HL-60 (cell line): ENCODE measurements around the gene SLC35B2.

Experiments
- DNase-seq, 2 experiments: peaks; one replicate each; pipeline ENCODE4 v3.0.0-alpha.2; 2010 to 2020; ENCODE audit warnings: low read depth in 1 of 2, low spot score in 1 of 2
- H3K27ac ChIP-seq: fragments of 250-450 bp; sonication (Bioruptor Pico); replicated peaks from 2 replicates; pipeline ENCODE4 v1.5.1; 2020; ENCODE audit warnings: mild to moderate bottlenecking, moderate library complexity
- H3K27me3 ChIP-seq: fragments of 250-450 bp; sonication (Bioruptor Pico); 2 replicates; pipeline ENCODE4 v1.5.1; 2021; ENCODE audit warnings: mild to moderate bottlenecking, moderate library complexity; ENCODE audit not compliant: insufficient read depth, poor library complexity, severe bottlenecking
- H3K4me3 ChIP-seq: replicated peaks from 2 replicates; pipeline ENCODE4 v1.5.1; 2011; ENCODE audit warnings: mild to moderate bottlenecking, control low read depth, low read length; ENCODE audit not compliant: insufficient read depth
- GABPA ChIP-seq: IDR thresholded peaks from 2 replicates; pipeline ENCODE4 v1.6.1; 2012; ENCODE audit warnings: low read depth
- POLR2AphosphoS5 ChIP-seq: IDR thresholded peaks from 2 replicates; pipeline ENCODE4 v1.6.1; 2012; ENCODE audit warnings: low read depth
- SPI1 ChIP-seq: IDR thresholded peaks from 2 replicates; pipeline ENCODE4 v1.6.1; 2012; ENCODE audit warnings: low read depth, mild to moderate bottlenecking, borderline replicate concordance
- TF ChIP-seq, protein P1 (sequence below): IDR thresholded peaks from one replicate; pipeline ENCODE4 v1.5.1; 2011; ENCODE audit warnings: low read length, control low read depth, inconsistent platforms; ENCODE audit not compliant: insufficient read depth
- TF ChIP-seq, protein P2 (sequence below): IDR thresholded peaks from 2 replicates; pipeline ENCODE4 v1.6.1; 2012; ENCODE audit warnings: low read depth; ENCODE audit not compliant: insufficient replicate concordance

The SLC35B2 gene

DNA sequence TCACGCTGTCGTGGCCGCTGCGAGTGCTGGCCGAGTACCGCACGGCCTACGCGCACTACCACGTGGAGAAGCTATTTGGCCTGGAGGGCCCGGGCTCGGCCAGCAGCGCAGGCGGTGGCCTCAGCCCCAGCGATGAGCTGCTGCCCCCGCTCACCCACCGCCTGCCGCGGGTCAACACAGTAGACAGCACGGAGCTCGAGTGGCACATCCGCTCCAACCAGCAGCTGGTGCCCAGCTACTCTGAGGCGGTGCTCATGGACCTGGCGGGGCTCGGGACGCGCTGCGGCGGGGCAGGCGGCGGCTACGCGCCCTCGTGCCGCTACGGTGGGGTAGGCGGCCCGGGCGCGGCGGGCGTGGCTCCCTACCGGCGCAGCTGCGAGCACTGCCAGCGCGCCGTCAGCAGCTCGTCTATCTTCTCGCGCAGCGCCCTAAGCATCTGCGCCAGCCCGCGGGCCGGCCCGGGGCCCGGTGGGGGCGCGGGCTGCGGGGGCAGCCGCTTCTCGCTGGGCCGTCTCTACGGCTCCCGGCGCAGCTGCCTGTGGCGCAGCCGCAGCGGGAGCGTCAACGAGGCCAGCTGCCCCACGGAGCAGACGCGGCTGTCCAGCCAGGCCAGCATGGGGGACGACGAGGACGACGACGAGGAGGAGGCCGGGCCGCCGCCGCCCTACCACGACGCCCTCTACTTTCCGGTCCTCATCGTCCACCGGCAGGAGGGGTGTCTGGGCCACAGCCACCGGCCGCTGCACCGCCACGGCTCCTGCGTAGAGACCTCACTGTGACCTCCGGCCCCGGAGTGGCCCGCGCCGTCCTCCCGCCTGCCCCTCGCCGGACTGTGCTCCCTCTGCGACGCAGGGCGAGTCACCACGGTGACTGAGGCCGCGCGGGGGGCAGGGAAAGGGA is 18.7 kb upstream of the SLC35B2 start:
- no peak overlapping the region for H3K27ac ChIP-seq
- peaks cover 68% of the 10 kb centered on the region for H3K27me3 ChIP-seq
- TF ChIP-seq, protein P1, sequence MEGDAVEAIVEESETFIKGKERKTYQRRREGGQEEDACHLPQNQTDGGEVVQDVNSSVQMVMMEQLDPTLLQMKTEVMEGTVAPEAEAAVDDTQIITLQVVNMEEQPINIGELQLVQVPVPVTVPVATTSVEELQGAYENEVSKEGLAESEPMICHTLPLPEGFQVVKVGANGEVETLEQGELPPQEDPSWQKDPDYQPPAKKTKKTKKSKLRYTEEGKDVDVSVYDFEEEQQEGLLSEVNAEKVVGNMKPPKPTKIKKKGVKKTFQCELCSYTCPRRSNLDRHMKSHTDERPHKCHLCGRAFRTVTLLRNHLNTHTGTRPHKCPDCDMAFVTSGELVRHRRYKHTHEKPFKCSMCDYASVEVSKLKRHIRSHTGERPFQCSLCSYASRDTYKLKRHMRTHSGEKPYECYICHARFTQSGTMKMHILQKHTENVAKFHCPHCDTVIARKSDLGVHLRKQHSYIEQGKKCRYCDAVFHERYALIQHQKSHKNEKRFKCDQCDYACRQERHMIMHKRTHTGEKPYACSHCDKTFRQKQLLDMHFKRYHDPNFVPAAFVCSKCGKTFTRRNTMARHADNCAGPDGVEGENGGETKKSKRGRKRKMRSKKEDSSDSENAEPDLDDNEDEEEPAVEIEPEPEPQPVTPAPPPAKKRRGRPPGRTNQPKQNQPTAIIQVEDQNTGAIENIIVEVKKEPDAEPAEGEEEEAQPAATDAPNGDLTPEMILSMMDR: no peak
- TF ChIP-seq SPI1 (no peak), POLR2AphosphoS5 (no peak)
- DNase-seq: no peak
- H3K4me3 ChIP-seq: no peak overlapping the region

DNA sequence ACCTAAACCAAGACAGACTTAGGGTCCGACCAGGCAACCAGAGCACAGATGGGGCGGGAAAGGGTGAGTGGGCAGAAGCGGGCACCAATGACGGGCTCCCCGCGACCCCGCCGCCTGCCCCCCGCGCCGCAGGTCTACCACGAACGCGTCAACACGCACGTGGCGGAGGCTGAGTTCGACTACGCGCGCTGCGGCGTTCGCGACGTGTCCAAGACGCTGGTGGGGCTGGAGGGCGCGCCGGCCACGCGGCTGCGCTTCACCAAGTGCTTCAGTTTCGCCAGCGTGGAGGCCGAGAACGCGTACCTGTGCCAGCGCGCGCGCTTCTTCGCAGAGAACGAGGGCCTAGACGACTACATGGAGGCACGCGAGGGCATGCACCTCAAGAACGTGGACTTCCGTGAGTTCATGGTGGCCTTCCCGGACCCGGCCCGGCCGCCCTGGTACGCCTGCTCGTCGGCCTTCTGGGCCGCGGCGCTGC is 18.0 kb upstream of the SLC35B2 start:
- Histone ChIP-seq H3K27me3 (peaks cover 66% of the 10 kb centered on the region), H3K27ac (no peak overlapping the region), H3K4me3 (no peak overlapping the region)
- DNase-seq: no peak
- TF ChIP-seq, protein P1: no peak
- TF ChIP-seq, protein P2, sequence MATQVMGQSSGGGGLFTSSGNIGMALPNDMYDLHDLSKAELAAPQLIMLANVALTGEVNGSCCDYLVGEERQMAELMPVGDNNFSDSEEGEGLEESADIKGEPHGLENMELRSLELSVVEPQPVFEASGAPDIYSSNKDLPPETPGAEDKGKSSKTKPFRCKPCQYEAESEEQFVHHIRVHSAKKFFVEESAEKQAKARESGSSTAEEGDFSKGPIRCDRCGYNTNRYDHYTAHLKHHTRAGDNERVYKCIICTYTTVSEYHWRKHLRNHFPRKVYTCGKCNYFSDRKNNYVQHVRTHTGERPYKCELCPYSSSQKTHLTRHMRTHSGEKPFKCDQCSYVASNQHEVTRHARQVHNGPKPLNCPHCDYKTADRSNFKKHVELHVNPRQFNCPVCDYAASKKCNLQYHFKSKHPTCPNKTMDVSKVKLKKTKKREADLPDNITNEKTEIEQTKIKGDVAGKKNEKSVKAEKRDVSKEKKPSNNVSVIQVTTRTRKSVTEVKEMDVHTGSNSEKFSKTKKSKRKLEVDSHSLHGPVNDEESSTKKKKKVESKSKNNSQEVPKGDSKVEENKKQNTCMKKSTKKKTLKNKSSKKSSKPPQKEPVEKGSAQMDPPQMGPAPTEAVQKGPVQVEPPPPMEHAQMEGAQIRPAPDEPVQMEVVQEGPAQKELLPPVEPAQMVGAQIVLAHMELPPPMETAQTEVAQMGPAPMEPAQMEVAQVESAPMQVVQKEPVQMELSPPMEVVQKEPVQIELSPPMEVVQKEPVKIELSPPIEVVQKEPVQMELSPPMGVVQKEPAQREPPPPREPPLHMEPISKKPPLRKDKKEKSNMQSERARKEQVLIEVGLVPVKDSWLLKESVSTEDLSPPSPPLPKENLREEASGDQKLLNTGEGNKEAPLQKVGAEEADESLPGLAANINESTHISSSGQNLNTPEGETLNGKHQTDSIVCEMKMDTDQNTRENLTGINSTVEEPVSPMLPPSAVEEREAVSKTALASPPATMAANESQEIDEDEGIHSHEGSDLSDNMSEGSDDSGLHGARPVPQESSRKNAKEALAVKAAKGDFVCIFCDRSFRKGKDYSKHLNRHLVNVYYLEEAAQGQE: no peak
- no peak for TF ChIP-seq POLR2AphosphoS5
- no peak for TF ChIP-seq SPI1
- no peak for TF ChIP-seq GABPA

DNA sequence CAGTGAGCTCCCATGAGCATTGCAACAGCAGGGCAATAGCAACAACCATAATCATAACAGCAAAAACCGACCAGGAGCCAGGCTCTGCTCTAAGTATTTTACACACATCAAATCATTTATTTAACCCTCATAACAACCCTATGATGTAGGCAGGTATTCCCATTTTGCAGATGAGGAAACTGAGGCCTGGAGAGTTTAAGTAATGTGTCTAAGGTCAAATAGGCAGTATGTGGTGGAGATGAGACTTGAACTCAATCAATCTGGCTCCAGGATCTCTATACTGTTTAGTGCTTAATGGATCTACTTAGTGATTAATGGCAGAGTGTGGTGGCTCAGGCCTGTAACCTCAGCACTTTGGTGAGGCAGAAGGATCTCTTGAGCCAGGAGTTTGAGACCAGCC is 16.3 kb upstream of the SLC35B2 start:
- TF ChIP-seq, protein P2: no peak
- TF ChIP-seq GABPA (no peak), SPI1 (no peak), POLR2AphosphoS5 (no peak)
- TF ChIP-seq, protein P1: no peak
- peaks cover 69% of the 10 kb centered on the region for H3K27me3 ChIP-seq
- DNase-seq: no peak

More for the DNA sequence above, 16.3 kb upstream of the SLC35B2 start:
- H3K4me3 ChIP-seq: no peak overlapping the region
- no peak overlapping the region for H3K27ac ChIP-seq
